Measurements from ENCODE around the gene PUS7.

Gene PUS7

DNA sequence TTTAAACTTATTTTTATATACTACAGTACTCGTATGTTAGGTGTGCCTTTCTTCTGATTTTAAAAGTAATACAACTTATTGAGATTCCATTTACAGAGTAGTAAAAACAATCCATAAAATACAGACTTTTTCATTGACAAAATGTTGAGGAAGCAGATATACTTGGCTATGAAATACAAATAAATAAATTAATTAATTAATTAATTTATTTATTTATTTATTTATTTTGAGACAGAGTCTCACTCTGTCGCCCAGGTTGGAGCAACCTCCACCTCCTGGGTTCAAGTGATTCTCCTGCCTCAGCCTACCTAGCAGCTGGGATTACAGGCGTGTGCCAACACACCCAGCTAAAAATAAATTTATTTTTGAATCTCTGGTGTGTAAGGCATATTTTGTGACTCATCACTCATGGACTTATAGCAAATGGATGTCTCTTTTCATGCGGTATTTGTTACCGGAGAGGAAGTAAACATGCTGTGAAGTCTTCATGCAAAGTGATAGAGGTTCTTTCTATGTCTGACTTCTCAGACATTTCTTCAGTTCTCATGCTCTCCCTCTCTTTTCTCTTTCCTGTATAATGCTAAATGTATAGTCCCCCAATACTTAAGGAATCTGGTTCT, 113.2 kb downstream of the PUS7 start:
- Histone ChIP-seq H3K36me3 (ENCODE audit: low read length) (no peaks in the 10 kb centered on the region), H3K9ac (ENCODE audit: low read length) (no peak overlapping the region), H3K9me2 (replicated peaks; ENCODE audit: insufficient read depth, low read length) (no peaks in the 10 kb centered on the region), H3K27ac (ENCODE audit: low read depth, low read length) (no peak overlapping the region), H3K4me2 (ENCODE audit: low read depth, low read length, poor library complexity, severe bottlenecking) (no peak overlapping the region), H3K79me2 (ENCODE audit: insufficient read depth, low read length) (no peaks in the 10 kb centered on the region), H4K20me1 (ENCODE audit: low read depth, low read length) (no peaks in the 10 kb centered on the region), H3K27me3 (ENCODE audit: low read length) (no peaks in the 10 kb centered on the region), H2AFZ (ENCODE audit: low read depth, low read length, severe bottlenecking) (no peak overlapping the region), H3K9me3 (ENCODE audit: insufficient read depth, low read length) (no peaks in the 10 kb centered on the region), H3K4me3 (ENCODE audit: insufficient read depth, low read length, poor library complexity, severe bottlenecking) (no peak overlapping the region), H3F3A (ENCODE audit: insufficient read depth) (no peaks in the 10 kb centered on the region)
- TF ChIP-seq, protein P1, sequence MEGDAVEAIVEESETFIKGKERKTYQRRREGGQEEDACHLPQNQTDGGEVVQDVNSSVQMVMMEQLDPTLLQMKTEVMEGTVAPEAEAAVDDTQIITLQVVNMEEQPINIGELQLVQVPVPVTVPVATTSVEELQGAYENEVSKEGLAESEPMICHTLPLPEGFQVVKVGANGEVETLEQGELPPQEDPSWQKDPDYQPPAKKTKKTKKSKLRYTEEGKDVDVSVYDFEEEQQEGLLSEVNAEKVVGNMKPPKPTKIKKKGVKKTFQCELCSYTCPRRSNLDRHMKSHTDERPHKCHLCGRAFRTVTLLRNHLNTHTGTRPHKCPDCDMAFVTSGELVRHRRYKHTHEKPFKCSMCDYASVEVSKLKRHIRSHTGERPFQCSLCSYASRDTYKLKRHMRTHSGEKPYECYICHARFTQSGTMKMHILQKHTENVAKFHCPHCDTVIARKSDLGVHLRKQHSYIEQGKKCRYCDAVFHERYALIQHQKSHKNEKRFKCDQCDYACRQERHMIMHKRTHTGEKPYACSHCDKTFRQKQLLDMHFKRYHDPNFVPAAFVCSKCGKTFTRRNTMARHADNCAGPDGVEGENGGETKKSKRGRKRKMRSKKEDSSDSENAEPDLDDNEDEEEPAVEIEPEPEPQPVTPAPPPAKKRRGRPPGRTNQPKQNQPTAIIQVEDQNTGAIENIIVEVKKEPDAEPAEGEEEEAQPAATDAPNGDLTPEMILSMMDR (IDR thresholded peaks at IDR 0.05; ENCODE audit: insufficient read depth, low read length, poor library complexity, severe bottlenecking) = no peak
- TF ChIP-seq EZH2phosphoT487 (conservative IDR thresholded peaks at IDR 0.05; ENCODE audit: low read length) = no peak

All from SU-DHL-6 (cell line).